GM19455 (cell line): Measurements from ENCODE around the gene DVL1.
"Not testable (repeated sequence)": the region's sequence is repeated elsewhere in the genome, so short reads cannot be mapped to it uniquely, and the experiment has no call there.

Experiments
- ATAC-seq: cut with Tn5 transposase; IDR thresholded peaks from one replicate; pipeline ENCODE4 v1.9.1; 2021; ENCODE audit not compliant: unreplicated experiment

Gene DVL1

DNA sequence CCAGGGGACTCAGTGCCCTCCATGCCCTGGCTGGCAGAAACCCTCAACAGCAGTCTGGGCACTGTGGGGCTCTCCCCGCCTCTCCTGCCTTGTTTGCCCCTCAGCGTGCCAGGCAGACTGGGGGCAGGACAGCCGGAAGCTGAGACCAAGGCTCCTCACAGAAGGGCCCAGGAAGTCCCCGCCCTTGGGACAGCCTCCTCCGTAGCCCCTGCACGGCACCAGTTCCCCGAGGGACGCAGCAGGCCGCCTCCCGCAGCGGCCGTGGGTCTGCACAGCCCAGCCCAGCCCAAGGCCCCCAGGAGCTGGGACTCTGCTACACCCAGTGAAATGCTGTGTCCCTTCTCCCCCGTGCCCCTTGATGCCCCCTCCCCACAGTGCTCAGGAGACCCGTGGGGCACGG lies 21.0 kb downstream of the DVL1 start:
- ATAC-seq: no peak

- no peak for ATAC-seq
Observed at GRCh38 chr1:1327291-1327690, 21.9 kb downstream of the DVL1 start.

DNA sequence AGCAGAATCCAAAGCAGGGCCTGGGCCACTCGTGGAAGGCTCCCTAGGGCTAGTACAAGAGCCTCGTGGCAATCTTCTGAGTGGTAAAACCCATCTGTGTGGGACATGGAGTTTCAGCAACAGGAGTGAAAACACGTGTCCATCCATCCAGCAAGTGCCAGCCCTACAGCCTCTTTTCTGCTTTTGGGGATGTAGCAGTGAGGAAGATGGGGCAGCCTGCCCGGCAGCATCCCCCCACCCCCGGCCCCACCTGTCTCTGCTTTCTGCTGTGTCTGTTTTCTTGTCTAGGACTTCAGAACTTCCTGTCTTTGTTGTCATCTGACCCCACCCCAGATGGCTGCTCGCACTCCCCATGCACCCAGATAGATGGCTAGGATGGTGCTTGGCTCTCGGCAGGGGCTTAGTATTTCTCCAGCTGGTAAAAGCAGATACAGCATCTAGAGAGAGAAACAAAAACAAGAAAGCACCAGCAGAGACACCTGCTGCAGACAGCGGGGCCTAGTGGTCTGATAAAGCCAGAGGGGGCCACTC lies 23.1 kb downstream of the DVL1 start:
- ATAC-seq: no peak

DNA sequence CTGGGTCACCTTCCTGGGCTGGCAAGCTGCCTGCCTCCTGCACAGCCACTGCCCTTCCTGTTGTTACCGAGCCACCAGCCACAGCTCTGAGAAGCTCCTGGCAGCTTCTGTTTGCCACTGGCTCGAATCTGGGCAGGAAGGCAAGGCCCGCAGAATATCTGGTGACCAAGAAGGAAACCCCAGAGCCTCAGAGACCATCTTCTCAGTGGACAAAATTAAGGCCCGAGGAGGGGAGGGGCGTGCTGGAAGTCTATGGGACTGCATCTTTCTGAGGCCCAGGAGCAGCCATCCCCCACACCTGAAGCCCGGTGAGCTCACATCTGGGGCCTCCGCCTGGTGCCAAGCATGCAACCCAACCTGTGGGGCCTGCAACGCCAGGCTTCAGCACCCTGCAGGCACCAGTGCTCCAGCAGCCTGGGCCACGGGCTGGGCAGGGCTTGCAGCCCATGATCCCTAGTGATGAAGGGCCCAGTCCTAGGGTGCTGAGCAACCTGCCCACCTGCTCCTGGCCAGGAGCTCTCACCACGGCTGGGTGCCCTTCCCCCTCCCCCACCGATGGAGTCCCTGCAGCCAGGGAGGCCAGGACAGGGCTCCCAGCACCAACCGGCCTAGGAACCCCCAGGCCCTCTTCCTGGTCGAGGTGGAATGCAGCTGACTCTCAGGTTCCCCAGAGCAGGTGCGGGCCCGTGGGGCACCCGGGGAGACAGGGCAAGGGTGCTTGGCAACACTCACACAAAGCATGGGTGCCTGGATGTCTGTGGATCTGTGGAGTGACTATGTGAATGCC lies 23.7 kb downstream of the DVL1 start:
- ATAC-seq: no peak

DNA sequence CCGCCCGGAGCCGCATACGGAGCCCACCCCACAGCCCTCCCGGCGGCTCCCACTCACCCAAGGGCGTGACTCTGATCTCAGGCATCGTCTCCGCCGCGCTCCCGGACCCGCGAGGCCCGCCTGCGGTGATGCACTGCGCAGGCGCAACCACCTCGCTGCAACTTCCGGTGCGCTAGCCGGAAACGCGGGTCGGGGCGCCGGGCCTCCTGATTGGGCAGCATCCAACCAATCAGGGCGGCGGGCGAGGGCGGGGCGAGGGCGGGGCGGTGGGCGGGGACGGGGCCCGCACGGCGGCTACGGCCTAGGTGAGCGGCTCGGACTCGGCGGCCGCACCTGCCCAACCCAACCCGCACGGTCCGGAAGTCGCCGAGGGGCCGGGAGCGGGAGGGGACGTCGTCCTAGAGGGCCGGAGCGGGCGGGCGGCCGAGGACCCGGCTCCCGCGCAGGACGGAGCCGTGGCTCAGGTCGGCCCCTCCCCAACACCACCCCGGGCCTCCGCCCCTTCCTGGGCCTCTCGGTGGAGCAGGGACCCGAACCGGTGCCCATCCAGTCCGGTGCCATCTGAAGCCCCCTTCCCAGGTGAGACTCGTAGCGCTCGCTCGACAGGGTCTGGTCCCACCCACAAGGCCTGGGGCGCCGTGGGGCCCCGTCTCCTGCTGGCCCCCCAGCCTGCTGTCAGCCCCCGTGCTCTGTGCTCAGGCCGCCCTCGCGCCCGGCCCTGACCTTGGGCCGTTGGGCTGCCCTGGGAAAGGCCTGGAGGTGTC lies 24.5 kb downstream of the DVL1 start, which contains the start of the genes CPTP and INTS11:
Gene CPTP, plus strand, starts transcription at position 279 of the 764 bp plus-strand sequence. CDS start 2,109 bp downstream, outside the sequence.
Gene INTS11, minus strand, starts transcription at position 137 of the 764 bp plus-strand sequence. Its CDS starts 52 bp downstream, at position 85.
- ATAC-seq: peak; percentile 69

- peak; percentile 31 for ATAC-seq
Observed at GRCh38 chr1:1324084-1324523, 25.1 kb downstream of the DVL1 start.

DNA sequence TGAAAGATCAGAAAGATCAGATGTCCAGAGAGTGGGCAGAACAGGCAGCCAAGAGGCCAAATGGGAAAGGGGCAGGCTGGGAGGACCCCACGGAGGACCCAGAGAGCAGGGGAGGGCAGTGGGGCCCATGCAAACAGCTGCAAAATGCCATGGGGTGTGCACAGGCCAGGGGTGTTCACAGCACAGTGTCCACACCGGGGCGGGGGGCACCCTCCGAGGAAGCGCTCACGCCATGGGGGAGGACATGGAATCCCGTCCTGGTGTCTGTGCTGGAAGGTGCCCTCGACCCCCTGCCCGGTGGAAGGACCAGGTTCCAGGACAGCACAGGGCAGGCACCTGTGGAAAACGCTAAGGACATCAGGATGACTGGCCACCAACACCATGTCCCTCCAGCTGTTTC lies 26.3 kb downstream of the DVL1 start:
- ATAC-seq: no peak

- ATAC-seq: no peak
Observed at GRCh38 chr1:1322418-1322817, 26.8 kb downstream of the DVL1 start.

DNA sequence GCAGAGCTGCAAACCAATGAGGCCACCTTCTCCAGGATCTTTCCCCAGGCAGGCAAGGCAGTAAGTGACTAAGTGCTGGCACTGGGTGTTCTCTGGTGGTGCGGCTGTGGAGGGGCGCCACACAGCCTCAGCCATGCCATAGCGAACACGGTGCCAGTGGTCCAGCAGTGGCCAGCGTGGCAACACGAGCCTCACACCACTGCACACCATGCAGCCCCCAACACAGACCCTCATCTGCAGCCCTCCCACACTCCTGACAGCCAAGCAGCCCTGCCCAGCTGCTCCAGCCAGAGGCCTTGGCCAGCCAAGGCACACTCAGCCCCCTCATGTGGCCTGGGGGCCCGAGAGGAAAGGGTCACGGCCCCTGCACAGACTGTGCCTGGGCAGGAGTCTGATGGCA lies 27.7 kb downstream of the DVL1 start:
- ATAC-seq: no peak

DNA sequence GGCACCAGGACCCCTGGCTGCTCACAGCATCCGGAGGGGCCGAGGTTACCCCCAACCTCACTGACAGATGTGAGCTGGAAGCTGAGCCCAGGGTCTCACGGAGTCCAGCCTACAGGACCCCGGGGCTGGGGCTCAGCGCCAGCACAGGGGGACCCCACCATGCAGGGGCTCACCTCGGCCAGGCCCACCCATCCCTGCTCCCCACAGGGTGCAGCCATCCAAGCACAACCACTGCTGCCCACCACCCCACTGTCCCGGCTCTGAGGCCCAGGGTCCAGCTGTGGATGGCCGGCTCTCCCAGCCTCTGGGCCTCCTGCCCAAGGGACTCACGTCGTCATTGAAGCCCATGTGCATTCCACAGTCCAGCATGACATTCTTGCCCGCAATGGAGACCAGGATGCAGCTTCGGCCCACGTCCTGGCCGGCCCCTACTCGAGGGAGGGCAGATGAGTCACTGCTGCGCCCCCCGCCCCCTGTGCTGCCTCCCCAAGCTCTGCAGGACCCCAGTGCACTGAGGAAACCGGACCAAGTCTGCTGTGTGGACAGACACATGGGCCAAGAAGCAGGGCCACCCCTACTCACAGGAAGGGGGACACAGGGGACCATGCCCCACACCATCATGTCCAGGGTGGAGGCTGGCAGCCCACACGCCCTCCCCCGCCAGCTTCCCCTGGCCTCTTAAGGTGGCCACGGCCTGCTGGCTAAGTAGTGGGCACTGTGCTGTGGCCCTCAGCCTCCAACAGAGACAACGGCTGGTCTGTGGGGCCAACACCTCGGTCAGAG lies 28.4 kb downstream of the DVL1 start:
- ATAC-seq: no peak

GRCh38 chr1:1319646-1319941 lies 29.6 kb downstream of the DVL1 start:
- no peak for ATAC-seq

DNA sequence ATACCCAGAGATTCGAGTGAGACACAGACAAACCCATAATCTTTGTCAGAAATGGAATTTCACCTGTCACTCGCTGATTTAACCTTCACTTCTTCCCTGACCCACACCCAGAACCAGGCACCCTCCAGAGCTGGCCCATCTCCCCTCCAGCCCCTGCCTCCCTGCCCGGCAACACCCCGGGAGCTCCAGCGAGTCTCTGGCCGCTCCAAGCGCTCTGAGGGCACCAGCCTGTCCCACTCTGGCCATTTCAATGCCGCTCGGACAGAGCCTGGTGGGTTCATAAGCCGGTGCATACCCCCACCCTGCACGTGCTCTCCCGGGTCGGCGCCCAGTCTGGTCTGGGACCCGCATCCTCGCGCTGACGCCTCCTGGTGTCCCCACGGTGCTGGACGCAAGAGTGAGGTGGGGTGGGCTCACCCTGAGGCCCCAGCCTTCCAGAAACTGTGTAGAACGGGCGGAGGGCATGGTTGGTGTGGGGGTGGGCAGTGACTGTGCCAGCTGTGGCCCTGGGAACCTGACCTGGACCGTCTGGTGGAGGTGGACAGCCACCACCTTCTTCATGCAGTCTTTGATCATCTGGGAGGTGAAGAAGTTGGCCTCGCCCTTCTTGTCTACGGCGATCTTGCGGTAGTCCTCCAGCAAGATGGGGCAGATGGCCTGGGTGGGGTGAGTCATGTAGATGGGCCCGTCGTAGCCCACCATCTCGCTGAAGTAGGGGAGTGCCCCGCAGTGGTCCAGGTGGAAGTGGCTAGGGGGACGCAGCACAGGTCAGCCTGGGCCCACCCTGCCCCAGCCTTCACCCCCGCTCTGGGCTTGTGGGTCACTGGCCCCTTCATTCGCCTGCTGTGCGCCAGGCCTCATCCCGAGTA lies 30.2 kb downstream of the DVL1 start:
- ATAC-seq: no peak

GRCh38 chr1:1318131-1318652 lies 31.0 kb downstream of the DVL1 start:
- no peak for ATAC-seq

DNA sequence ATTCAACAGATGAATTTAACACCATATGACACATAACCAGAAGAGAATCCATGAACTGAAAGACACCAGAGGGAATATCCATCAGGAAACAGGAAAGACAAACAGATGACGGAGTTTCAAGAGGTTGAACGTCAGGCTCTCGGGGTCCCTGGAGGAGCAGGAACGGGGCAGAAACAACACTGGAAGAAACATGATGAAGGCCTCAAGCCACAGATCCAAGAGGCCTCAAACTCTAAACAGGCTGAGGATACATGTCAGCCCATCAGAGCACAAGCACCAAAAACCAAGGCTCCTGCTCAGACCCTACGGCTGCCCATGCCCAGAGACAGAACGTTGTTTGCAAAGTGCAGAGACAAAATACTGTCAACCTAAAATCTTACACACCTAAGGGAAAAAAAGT lies 31.8 kb downstream of the DVL1 start:
- ATAC-seq: no peak

GRCh38 chr1:1316199-1316598 lies 33.0 kb downstream of the DVL1 start:
- not testable (repeated sequence) for ATAC-seq

- no peak for ATAC-seq
Observed at GRCh38 chr1:1315435-1315954, 33.7 kb downstream of the DVL1 start.

DNA sequence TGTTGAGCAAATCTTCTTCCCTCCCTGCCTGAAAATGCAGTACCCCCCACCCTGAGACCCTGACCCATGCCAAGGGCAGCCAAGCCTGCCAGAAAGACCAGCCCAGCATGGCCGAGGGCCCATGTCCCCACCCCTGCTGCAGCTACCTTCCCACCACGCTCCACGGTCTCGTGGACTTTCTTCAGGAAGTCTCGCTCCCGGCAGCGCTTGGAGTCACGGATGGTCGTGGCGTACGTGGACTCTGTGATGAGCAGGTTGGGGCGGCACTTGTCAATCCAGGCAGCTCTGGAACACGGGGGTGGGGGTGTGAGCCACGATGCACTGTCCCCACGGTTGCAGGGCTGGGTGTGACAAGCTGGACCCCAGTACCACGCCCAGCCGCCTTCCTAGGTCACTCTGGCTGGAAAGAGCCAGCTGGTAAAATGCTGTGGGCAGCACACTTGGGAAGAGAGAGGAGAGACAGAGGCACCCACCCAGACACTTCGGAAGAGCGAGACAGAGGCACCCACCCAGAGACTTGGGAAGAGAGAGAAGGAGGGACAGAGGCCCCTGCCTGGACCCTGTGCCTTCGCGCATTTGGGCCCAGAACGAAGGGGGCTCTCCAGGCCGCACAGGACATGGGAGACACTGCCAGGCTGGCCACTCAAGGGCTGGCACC lies 34.4 kb downstream of the DVL1 start:
- no peak for ATAC-seq

- ATAC-seq: no peak
Observed at GRCh38 chr1:1314237-1314586, 35.0 kb downstream of the DVL1 start.

DNA sequence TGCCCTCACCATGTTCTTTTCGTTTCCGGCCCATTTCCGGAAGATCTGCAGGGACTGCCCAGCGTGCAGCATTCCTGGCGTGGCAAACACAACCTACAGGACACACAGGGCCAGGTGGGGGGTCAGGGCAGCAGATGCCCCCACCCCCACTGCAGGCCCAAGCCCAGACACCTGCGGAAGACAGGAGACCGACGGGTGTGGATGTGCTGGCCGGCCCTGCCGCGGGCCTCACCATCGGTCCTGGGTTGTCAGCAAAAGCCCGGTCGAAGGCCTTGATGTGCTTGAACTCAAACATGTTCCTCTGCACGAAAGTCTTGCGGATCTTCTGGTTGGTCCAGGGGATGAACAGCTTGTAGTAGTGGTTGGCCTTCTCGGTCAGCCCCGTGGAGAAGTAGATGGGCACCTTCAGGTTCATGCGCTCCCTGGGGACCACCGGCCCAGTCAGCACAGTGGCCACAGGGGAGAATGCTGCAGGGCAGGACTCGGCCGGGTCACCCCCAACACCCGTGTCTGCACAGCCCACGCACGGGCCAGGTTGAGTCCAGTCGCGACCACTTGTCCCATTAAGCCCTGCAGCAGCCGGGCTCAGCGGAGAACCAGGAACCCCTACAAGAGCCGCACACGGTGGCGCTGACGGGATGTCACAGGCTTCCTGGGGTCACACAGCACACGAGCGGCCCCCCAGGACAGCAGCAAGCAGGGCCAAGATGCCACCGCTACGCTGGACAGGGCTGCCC lies 35.5 kb downstream of the DVL1 start:
- ATAC-seq: no peak
